Fibroblast of the conjunctiva (primary cell): ENCODE measurements around the gene CDIPT.

Source experiments
- DNase-seq: peaks from one replicate; pipeline ENCODE4 v3.0.0-alpha.2; 2010; ENCODE audit warnings: low read depth

The CDIPT gene

DNA sequence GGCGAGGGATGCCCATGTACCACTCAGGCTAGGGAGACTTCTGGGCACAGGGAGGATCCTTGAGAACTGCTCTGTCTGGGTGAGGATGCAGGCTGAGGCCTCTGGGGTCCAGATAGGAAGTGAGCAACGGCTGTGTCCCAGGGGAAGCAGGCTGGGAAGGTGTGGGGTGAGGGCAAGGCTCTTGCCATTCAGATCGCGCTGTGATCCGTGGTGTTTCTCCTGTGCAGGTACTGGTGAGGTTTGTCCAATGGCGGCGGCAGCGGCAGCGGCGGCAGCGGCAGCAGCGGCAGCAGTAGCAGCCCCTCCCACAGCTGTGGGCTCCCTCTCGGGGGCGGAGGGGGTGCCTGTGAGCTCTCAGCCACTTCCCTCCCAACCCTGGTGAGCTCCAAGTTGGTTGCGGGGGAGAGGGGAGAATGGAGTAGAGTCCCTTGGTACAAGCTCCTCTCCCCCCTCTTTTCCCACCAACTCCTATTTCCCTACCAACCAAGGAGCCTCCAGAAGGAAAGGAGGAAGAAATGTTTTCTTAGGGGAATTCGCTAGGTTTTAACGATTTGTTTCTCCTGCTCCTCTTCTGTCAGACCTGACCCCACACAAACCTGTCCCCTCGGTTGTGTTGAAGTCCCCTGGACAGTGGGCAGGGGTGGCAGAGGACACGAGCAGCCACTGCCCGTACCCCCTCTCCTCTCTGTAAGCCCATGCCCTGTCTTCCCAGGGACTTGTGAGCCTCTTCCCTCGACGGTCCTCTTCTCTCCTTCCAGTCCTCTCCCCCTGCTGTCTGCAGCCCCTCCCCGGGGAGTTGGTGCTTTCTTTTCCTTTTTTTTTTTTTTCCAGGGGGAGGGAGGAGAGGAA lies 53.0 kb downstream of the CDIPT start:
- DNase-seq: no peak

DNA sequence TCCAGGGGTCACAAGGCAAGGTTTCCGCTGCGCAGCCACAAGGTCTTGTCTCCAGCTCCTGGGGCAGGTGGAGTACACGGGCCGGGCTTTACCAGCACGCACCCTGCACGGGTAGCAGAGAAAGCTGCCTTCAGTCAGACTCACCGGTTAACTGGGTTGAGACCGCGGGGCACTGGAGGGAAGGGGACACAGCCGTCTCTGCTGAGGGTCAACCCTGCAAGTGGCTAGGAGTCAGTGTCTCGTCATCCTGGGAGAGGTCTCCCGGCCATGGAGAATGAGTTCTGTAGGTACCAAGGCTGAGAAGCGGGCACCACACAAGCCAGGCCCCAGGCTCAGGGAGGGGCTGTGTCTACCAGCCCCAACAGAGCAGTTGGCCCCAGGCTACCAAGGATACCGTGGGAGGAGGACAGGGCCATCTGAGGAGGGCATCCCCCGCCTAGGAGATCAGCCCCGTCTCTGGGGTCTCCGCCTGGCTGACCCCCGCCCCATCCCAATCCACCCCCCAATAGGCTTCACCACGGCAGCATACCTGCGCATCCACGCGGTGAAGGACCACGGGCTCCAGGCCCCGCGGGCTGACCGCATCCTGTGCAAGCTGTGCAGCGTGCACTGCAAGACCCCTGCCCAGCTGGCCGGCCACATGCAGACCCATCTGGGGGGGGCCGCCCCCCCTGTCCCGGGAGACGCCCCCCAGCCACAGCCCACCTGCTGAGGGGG lies 53.8 kb downstream of the CDIPT start:
- DNase-seq: no peak
